ENCODE data around the gene IL17C.

- no peak for TF ChIP-seq CTCF (IDR thresholded peaks at IDR 0.05)
- no peak for TF ChIP-seq POLR2A (IDR thresholded peaks at IDR 0.05)
These were observed 49.3 kb downstream of the IL17C start for GRCh38 chr16:88687676-88688012.
